MM.1S (cell line): ENCODE results near the gene ARPC1A.

Source experiments
- EZH2 ChIP-seq: fragments of 300-600 bp; sonication (generic); optimal IDR thresholded peaks from 2 replicates; pipeline ENCODE3; 2017; ENCODE audit warnings: low read depth, mild to moderate bottlenecking, antibody characterized with exemption, low read length, mixed read lengths
- TF ChIP-seq, protein P1 (sequence below): fragments of 300-600 bp; sonication (generic); IDR thresholded peaks from 2 replicates; pipeline ENCODE4 v1.5.1; 2016; ENCODE audit warnings: antibody characterized with exemption, low read length, mixed read lengths

DNA sequence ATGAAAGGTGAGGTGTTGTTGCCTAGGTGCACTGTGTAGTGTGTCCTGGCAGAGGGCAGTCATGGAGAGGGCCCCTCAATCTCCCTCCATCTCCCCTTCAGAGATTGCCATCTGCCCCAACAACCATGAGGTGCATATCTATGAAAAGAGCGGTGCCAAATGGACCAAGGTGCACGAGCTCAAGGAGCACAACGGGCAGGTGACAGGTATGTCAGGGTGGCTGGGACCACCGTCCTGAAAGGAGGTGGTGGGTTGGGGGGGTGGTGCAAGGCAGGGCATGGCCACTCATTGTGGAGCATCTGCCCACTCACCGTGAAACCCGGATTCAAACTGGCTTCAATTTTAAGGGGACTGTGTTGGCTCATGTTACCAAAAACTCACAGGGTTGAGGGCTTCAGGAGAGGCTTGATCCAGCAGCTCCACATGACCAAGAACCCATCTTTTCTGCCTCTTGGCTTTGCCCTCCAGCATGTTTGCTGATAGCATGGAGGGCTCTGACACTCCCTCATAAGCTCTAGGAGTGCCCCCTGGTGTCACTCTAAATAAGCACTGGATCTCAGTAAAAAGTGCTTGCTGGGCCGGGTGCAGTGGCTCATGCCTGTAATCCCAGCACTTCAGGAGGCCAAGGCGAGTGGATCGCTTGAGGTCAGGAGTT is 61.0 kb downstream of the ARPC1A start:
- TF ChIP-seq, protein P1, sequence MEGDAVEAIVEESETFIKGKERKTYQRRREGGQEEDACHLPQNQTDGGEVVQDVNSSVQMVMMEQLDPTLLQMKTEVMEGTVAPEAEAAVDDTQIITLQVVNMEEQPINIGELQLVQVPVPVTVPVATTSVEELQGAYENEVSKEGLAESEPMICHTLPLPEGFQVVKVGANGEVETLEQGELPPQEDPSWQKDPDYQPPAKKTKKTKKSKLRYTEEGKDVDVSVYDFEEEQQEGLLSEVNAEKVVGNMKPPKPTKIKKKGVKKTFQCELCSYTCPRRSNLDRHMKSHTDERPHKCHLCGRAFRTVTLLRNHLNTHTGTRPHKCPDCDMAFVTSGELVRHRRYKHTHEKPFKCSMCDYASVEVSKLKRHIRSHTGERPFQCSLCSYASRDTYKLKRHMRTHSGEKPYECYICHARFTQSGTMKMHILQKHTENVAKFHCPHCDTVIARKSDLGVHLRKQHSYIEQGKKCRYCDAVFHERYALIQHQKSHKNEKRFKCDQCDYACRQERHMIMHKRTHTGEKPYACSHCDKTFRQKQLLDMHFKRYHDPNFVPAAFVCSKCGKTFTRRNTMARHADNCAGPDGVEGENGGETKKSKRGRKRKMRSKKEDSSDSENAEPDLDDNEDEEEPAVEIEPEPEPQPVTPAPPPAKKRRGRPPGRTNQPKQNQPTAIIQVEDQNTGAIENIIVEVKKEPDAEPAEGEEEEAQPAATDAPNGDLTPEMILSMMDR = peak; percentile 40
- TF ChIP-seq EZH2 = no peak
